Ascending aorta (tissue), 2 donors: ENCODE measurements around the gene CHCHD6. TPM values are rescaled to one million over a fixed set of nuclear protein-coding genes. Genes with fewer than 3 reads are reported as not detected.
"Not testable (repeated sequence)": the region's sequence is repeated elsewhere in the genome, so short reads cannot be mapped to it uniquely, and the experiment has no call there.

Source experiments
- DNase-seq, 2 donors: peaks; one replicate each; pipeline ENCODE4 v3.0.0-alpha.2; 2019; ENCODE audit warnings: low spot score in 2 of 2
- H3K27ac ChIP-seq, 2 donors: fragments of 200-600 bp; sonication (generic); one replicate each; pipeline ENCODE4 v1.5.1; 2016 to 2017; ENCODE audit warnings: mild to moderate bottlenecking in 1 of 2
- H3K27me3 ChIP-seq: fragments of 200-600 bp; sonication (generic); one replicate; pipeline ENCODE4 v1.5.1; 2017
- H3K36me3 ChIP-seq, 2 donors: fragments of 200-600 bp; sonication (generic); one replicate each; pipeline ENCODE4 v1.5.1; 2016
- H3K4me1 ChIP-seq, 2 donors: fragments of 200-600 bp; sonication (generic); one replicate each; pipeline ENCODE4 v1.5.1; 2016 to 2017; ENCODE audit warnings: mild to moderate bottlenecking in 1 of 2
- H3K4me3 ChIP-seq, 2 donors: fragments of 200-600 bp; sonication (generic); one replicate each; pipeline ENCODE4 v1.5.1; 2016 to 2017; ENCODE audit warnings: mild to moderate bottlenecking in 1 of 2
- H3K9me3 ChIP-seq, 2 donors: fragments of 200-600 bp; sonication (generic); one replicate each; pipeline ENCODE4 v1.5.1; 2016
- CTCF ChIP-seq, 3 experiments: fragments of 200-600 bp in 2 of 3; fragments of 450-650 bp in 1 of 3; sonication (generic) in 2 of 3; IDR thresholded peaks; one replicate each; pipeline ENCODE4 v1.5.1; 2016 to 2019; ENCODE audit warnings: antibody characterized with exemption in 3 of 3, mild to moderate bottlenecking in 1 of 3, moderate library complexity in 1 of 3
- intact Hi-C: fragments of 100-400 bp; cut with DNase I; formaldehyde crosslinking; loops from one replicate; pipeline ENCODE4 v1.15.1; 2023
- total RNA-seq: library from RNA; depleted of rRNA; stranded (reverse); fragments of >200 nt; gene quantifications from one replicate; pipeline ENCODE4 v1.1.0, GENCODE V29; 2016

CHCHD6 gene
- total RNA-seq, 1 donor from 2014 or later = 1.2 TPM

GRCh38 chr3:126781406-126781805, 77.4 kb downstream of the CHCHD6 start:
- peak overlapping the region in 1 of 2 donors; percentile 44 for H3K27ac ChIP-seq
- H3K9me3 ChIP-seq = no peaks in the 10 kb centered on the region
- no peak for DNase-seq
- H3K36me3 ChIP-seq = no peaks in the 10 kb centered on the region
- peaks cover 0 to 7% of the 10 kb centered on the region in 2 donors for H3K4me1 ChIP-seq
- H3K27me3 ChIP-seq = no peaks in the 10 kb centered on the region
- intact Hi-C loops = no loop called here
- no peak overlapping the region for H3K4me3 ChIP-seq
- no peak for TF ChIP-seq CTCF (IDR thresholded peaks at IDR 0.05)

- Histone ChIP-seq H3K27me3 (no peaks in the 10 kb centered on the region), H3K4me1 (peaks cover 0 to 7% of the 10 kb centered on the region in 2 donors), H3K9me3 (no peaks in the 10 kb centered on the region), H3K4me3 (no peak overlapping the region), H3K27ac (peak overlapping the region; percentile 6 to 44), H3K36me3 (no peaks in the 10 kb centered on the region)
- intact Hi-C loops = no loop called here
- DNase-seq = no peak
- TF ChIP-seq CTCF (IDR thresholded peaks at IDR 0.05) = no peak
Observed at GRCh38 chr3:126781889-126782491, 78.0 kb downstream of the CHCHD6 start.

- intact Hi-C loops = no loop called here
- Histone ChIP-seq H3K27me3 (no peaks in the 10 kb centered on the region), H3K27ac (peak overlapping the region; percentile 6 to 44), H3K4me3 (no peak overlapping the region), H3K36me3 (no peaks in the 10 kb centered on the region), H3K9me3 (no peaks in the 10 kb centered on the region), H3K4me1 (peaks cover 0 to 7% of the 10 kb centered on the region in 2 donors)
- DNase-seq = peak in 1 of 2 donors; percentile 72
- TF ChIP-seq CTCF (IDR thresholded peaks at IDR 0.05) = no peak
Observed at GRCh38 chr3:126782536-126782935, 78.5 kb downstream of the CHCHD6 start.

GRCh38 chr3:126784254-126784653, 80.2 kb downstream of the CHCHD6 start:
- no peaks in the 10 kb centered on the region for H3K9me3 ChIP-seq
- H3K27me3 ChIP-seq = no peaks in the 10 kb centered on the region
- intact Hi-C loops = no loop called here
- H3K36me3 ChIP-seq = no peaks in the 10 kb centered on the region
- no peak overlapping the region for H3K27ac ChIP-seq
- no peak overlapping the region for H3K4me3 ChIP-seq
- no peak for TF ChIP-seq CTCF (IDR thresholded peaks at IDR 0.05)
- no peak for DNase-seq
- peaks cover 0 to 7% of the 10 kb centered on the region in 2 donors for H3K4me1 ChIP-seq

- H3K27me3 ChIP-seq, H3K4me1 ChIP-seq, DNase-seq, H3K4me3 ChIP-seq, H3K27ac ChIP-seq, intact Hi-C loops, H3K36me3 ChIP-seq, H3K9me3 ChIP-seq: not testable (repeated sequence)
Observed at GRCh38 chr3:126791320-126791719, 87.3 kb downstream of the CHCHD6 start.

DNA sequence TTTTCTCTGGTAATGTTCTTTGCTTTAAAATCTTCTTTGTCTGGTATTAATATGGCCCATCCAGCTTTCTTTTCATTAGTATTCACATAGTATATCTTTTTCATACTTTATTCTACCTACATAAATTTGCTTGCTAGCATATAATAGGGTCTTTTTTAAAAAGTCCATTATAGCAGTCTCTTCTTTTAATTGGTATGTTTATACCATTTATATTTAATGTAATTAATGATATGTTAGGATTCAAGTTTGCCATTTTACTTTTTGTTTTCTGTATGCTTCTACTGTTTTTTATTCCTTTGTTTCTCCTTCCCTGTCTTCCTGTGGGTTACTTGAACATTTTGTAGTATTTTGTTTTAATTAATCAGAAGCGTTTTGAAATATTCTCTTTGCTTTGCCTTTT, 89.0 kb downstream of the CHCHD6 start:
- H3K27ac ChIP-seq = no peak overlapping the region
- H3K9me3 ChIP-seq = peaks cover 0 to 8% of the 10 kb centered on the region in 2 donors
- intact Hi-C loops = no loop called here
- TF ChIP-seq CTCF (IDR thresholded peaks at IDR 0.05) = no peak
- no peak for DNase-seq
- H3K36me3 ChIP-seq = no peaks in the 10 kb centered on the region
- no peak overlapping the region for H3K4me3 ChIP-seq
- H3K4me1 ChIP-seq = no peaks in the 10 kb centered on the region
- no peaks in the 10 kb centered on the region for H3K27me3 ChIP-seq
